CD14-positive monocyte (primary cell): Measurements from ENCODE around the gene CHAF1A. TPM values are rescaled to one million over a fixed set of nuclear protein-coding genes. Genes with fewer than 3 reads are reported as not detected.
A peak's percentile ranks its signal among the peaks of the same experiment; 100 is the strongest.

Experiments used
- DNase-seq, 3 donors: peaks; one replicate each; pipeline ENCODE4 v3.0.0-alpha.2; 2011 to 2022
- H2AFZ ChIP-seq: 2 replicates; pipeline ENCODE4 v1.6.0; 2012; ENCODE audit warnings: mild to moderate bottlenecking, low read depth, low read length, inconsistent platforms; ENCODE audit not compliant: insufficient read depth, poor library complexity, severe bottlenecking
- H3K27ac ChIP-seq, 2 donors: 1 replicate in 1 of 2; 2 replicates in 1 of 2; pipeline ENCODE4 v1.5.1; 2012 to 2013; ENCODE audit warnings: low read length in 2 of 2, control low read depth in 1 of 2, inconsistent platforms in 1 of 2, low read depth in 1 of 2, mild to moderate bottlenecking in 1 of 2
- H3K27me3 ChIP-seq, 2 donors: one replicate each; pipeline versions ENCODE4 v1.6.0 to v1.6.1; 2011 to 2013; ENCODE audit warnings: low read length in 2 of 2; ENCODE audit not compliant: control insufficient read depth in 2 of 2, insufficient read depth in 2 of 2
- H3K36me3 ChIP-seq, 2 donors: replicated peaks in 1 of 2; 1 replicate in 1 of 2; 2 replicates in 1 of 2; pipeline versions ENCODE4 v1.5.1 to v1.6.1; 2012 to 2013; ENCODE audit warnings: low read length in 2 of 2, control low read depth in 1 of 2, inconsistent platforms in 1 of 2, mild to moderate bottlenecking in 1 of 2; ENCODE audit not compliant: insufficient read depth in 2 of 2, control insufficient read depth in 1 of 2
- H3K4me1 ChIP-seq, 2 donors: 1 replicate in 1 of 2; 2 replicates in 1 of 2; pipeline versions ENCODE4 v1.5.1 to v1.6.1; 2012 to 2013; ENCODE audit warnings: low read length in 2 of 2, control low read depth in 1 of 2, inconsistent platforms in 1 of 2, mild to moderate bottlenecking in 1 of 2, moderate library complexity in 1 of 2; ENCODE audit not compliant: insufficient read depth in 2 of 2, control insufficient read depth in 1 of 2
- H3K4me2 ChIP-seq: replicated peaks from 2 replicates; pipeline ENCODE3; 2012; ENCODE audit warnings: low read length, moderate library complexity, mild to moderate bottlenecking; ENCODE audit not compliant: poor library complexity, severe bottlenecking; ENCODE audit errors: extremely low read depth
- H3K4me3 ChIP-seq, 3 experiments: fragments of 200-600 bp in 1 of 3; sonication (generic) in 1 of 3; replicated peaks in 1 of 3; 1 replicate in 2 of 3; 2 replicates in 1 of 3; pipeline ENCODE4 v1.5.1; 2011 to 2013; ENCODE audit warnings: low read length in 3 of 3, mild to moderate bottlenecking in 3 of 3, control low read depth in 2 of 3, low read depth in 2 of 3, inconsistent platforms in 1 of 3, moderate library complexity in 1 of 3
- H3K79me2 ChIP-seq: 2 replicates; pipeline ENCODE4 v1.6.0; 2012; ENCODE audit warnings: mild to moderate bottlenecking, control low read depth, inconsistent platforms, low read length, moderate library complexity; ENCODE audit not compliant: insufficient read depth
- H3K9ac ChIP-seq: 2 replicates; pipeline ENCODE4 v1.6.0; 2017; ENCODE audit warnings: low read length, mild to moderate bottlenecking; ENCODE audit not compliant: insufficient read depth, poor library complexity, severe bottlenecking
- H3K9me3 ChIP-seq, 2 donors: replicated peaks in 1 of 2; 1 replicate in 1 of 2; 2 replicates in 1 of 2; pipeline versions ENCODE4 v1.5.1 to v1.6.1; 2012 to 2013; ENCODE audit warnings: low read length in 2 of 2, control low read depth in 1 of 2; ENCODE audit not compliant: control insufficient read depth in 1 of 2, insufficient read depth in 1 of 2
- H4K20me1 ChIP-seq: 2 replicates; pipeline ENCODE4 v1.6.0; 2012; ENCODE audit warnings: mild to moderate bottlenecking, low read length, control low read depth, moderate library complexity; ENCODE audit not compliant: insufficient read depth
- H3K27ac Mint-ChIP-seq, 7 donors: one replicate each; pipeline ENCODE4 v1.8.0; 2020; ENCODE audit warnings: mild to moderate bottlenecking in 7 of 7, mixed read lengths in 7 of 7, moderate library complexity in 6 of 7, inconsistent platforms in 2 of 7
- H3K27me3 Mint-ChIP-seq, 3 donors: one replicate each; pipeline ENCODE4 v1.8.0; 2021 to 2022; ENCODE audit warnings: low read depth in 3 of 3, mild to moderate bottlenecking in 3 of 3, mixed read lengths in 3 of 3, moderate library complexity in 3 of 3, inconsistent platforms in 1 of 3
- H3K36me3 Mint-ChIP-seq, 2 donors: one replicate each; pipeline ENCODE4 v1.8.0; 2020; ENCODE audit warnings: mixed read lengths in 2 of 2, inconsistent platforms in 1 of 2, mild to moderate bottlenecking in 1 of 2
- H3K4me1 Mint-ChIP-seq: one replicate; pipeline ENCODE4 v1.8.0; 2020; ENCODE audit warnings: mild to moderate bottlenecking, mixed read lengths
- H3K4me3 Mint-ChIP-seq, 2 donors: one replicate each; pipeline ENCODE4 v1.8.0; 2020; ENCODE audit warnings: mild to moderate bottlenecking in 2 of 2, mixed read lengths in 2 of 2, moderate library complexity in 1 of 2
- H3K9me3 Mint-ChIP-seq, 7 donors: one replicate each; pipeline ENCODE4 v1.8.0; 2020 to 2022; ENCODE audit warnings: mixed read lengths in 7 of 7, mild to moderate bottlenecking in 6 of 7, moderate library complexity in 6 of 7, inconsistent platforms in 2 of 7
- WGBS: methylation state at CpG from one replicate; pipeline ENCODE4 v1.1.5; 2013; ENCODE audit warnings: missing lambda C conversion rate; ENCODE audit not compliant: insufficient coverage; 5-methylcytosine and 5-hydroxymethylcytosine counted together
- intact Hi-C, 2 donors: fragments of 100-400 bp; cut with micrococcal nuclease; formaldehyde crosslinking; loops; one replicate each; pipeline versions ENCODE4 v1.15.0 to v1.15.1; 2023
- polyA plus RNA-seq, 3 donors: library from polyadenylated mRNA; depleted of rRNA in 1 of 3; unstranded in 2 of 3; stranded (reverse) in 1 of 3; fragments of 300-500 nt in 2 of 3; fragments of >200 nt in 1 of 3; fragmentation: Illumina TruSeq in 2 of 3; gene quantifications; 1 replicate in 2 of 3; 2 replicates in 1 of 3; pipeline ENCODE4 v1.2.3, GENCODE V29; 2012 to 2021
- TF ChIP-seq, protein P1 (sequence below): fragments of 200-600 bp; IDR thresholded peaks from one replicate; pipeline ENCODE4 v1.8.0; 2022; ENCODE audit warnings: antibody characterized with exemption, mild to moderate bottlenecking

CHAF1A gene
- polyA plus RNA-seq, 3 donors = 4.4 to 26.4 (median 5.4) TPM

DNA sequence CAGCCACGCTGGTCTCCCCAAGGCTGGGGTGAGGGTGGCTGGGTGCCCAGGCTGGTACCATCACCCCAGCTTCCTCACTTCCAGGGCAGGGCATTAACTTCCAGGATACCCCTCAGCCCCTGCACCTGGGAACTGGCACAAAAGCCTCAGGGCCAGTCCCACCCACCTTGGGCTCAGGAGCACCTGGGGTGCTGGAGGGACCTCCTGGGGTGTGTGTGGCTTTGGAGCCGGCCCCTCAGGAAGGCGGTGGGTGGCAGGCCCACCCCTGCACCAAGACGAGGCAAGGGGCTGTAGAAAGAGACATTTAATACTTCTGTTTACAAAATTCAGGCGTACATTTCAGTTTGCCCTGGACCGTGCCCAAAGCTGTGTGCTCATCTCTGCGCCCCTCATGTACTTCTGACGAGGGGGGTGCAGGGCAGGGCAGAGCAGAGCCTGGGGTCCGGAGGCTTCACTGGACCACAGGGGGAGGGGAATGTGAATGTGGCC is 42.3 kb upstream of the CHAF1A start:
- H3K27ac ChIP-seq = no peak overlapping the region
- 90% methylated on average over 9 of the region's 9 CpGs for WGBS

DNA sequence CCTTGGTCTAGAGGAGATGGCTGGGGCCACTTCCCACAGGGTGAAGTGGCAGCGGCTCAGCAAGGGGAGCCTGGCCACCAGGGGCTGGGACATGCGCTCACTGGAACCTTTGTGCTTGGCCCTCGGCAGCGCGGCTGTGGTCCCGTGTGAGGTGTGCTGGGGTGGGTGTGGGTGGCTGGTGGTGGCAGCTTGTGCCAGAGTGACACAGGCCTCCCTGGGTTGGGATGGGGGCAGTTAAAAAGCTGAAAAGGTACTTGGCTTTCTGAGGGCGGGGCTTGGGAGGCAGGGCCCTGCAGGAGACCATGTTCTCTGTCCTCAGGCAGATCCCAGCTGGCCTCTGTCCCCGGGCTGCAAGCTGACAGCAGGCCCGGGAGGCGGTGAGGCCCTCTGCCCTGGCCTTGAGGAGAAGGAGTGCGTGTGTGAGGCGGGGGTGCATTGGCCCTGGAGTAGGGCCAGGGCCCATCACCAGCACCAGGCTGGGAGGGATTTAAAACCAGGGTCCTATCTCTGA is 41.7 kb upstream of the CHAF1A start:
- TF ChIP-seq, protein P1, sequence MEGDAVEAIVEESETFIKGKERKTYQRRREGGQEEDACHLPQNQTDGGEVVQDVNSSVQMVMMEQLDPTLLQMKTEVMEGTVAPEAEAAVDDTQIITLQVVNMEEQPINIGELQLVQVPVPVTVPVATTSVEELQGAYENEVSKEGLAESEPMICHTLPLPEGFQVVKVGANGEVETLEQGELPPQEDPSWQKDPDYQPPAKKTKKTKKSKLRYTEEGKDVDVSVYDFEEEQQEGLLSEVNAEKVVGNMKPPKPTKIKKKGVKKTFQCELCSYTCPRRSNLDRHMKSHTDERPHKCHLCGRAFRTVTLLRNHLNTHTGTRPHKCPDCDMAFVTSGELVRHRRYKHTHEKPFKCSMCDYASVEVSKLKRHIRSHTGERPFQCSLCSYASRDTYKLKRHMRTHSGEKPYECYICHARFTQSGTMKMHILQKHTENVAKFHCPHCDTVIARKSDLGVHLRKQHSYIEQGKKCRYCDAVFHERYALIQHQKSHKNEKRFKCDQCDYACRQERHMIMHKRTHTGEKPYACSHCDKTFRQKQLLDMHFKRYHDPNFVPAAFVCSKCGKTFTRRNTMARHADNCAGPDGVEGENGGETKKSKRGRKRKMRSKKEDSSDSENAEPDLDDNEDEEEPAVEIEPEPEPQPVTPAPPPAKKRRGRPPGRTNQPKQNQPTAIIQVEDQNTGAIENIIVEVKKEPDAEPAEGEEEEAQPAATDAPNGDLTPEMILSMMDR = no peak
- H3K36me3 Mint-ChIP-seq = peaks cover 42 to 86% of the 10 kb centered on the region in 2 donors
- Histone ChIP-seq H3K4me1 (no peaks in the 10 kb centered on the region), H3K9ac (no peak overlapping the region), H2AFZ (no peak overlapping the region), H3K27ac (no peak overlapping the region), H3K4me2 (no peak overlapping the region), H3K27me3 (no peaks in the 10 kb centered on the region), H3K79me2 (no peaks in the 10 kb centered on the region), H3K4me3 (no peak overlapping the region), H3K9me3 (no peaks in the 10 kb centered on the region), H4K20me1 (peaks cover 63% of the 10 kb centered on the region), H3K36me3 (peaks cover 65 to 90% of the 10 kb centered on the region in 2 donors)
- WGBS = 84% methylated on average over 9 of the region's 12 CpGs
- intact Hi-C loops = no loop called here
- H3K27me3 Mint-ChIP-seq = peaks cover 0 to 2% (median 0%) of the 10 kb centered on the region in 3 donors
- DNase-seq = no peak
- no peak overlapping the region for H3K4me3 Mint-ChIP-seq
- no peaks in the 10 kb centered on the region for H3K4me1 Mint-ChIP-seq
- H3K9me3 Mint-ChIP-seq = no peaks in the 10 kb centered on the region
- peak overlapping the region in 3 of 7 donors; percentile 57 to 81 (median 79) for H3K27ac Mint-ChIP-seq

More for the DNA sequence above, 42.3 kb upstream of the CHAF1A start:
- Mint-ChIP-seq H3K9me3 (no peaks in the 10 kb centered on the region), H3K27me3 (peaks cover 0 to 2% (median 0%) of the 10 kb centered on the region in 3 donors), H3K36me3 (peaks cover 41 to 83% of the 10 kb centered on the region in 2 donors), H3K27ac (peak overlapping the region in 3 of 7 donors; percentile 2 to 81 (median 79)), H3K4me1 (no peaks in the 10 kb centered on the region), H3K4me3 (no peak overlapping the region)
- Histone ChIP-seq H3K4me1 (no peaks in the 10 kb centered on the region), H4K20me1 (peaks cover 57% of the 10 kb centered on the region), H3K9me3 (no peaks in the 10 kb centered on the region), H3K4me2 (no peak overlapping the region), H3K36me3 (peaks cover 61 to 84% of the 10 kb centered on the region in 2 donors), H3K79me2 (no peaks in the 10 kb centered on the region), H2AFZ (no peak overlapping the region), H3K27me3 (no peaks in the 10 kb centered on the region), H3K4me3 (no peak overlapping the region), H3K9ac (no peak overlapping the region)
- TF ChIP-seq, protein P1 = no peak
- intact Hi-C loops = no loop called here
- DNase-seq = no peak
